Brain microvascular endothelial cell (primary cell): ENCODE data around the gene TMEM225B.

Experiments
- DNase-seq: peaks from one replicate; pipeline ENCODE4 v3.0.0-alpha.2; 2020
- H3K27ac ChIP-seq: fragments of 250-450 bp; sonication (Bioruptor Pico); 2 replicates; pipeline ENCODE4 v1.5.1; 2020; ENCODE audit warnings: mild to moderate bottlenecking, moderate library complexity
- H3K27me3 ChIP-seq: fragments of 250-450 bp; sonication (Bioruptor Pico); replicated peaks from 2 replicates; pipeline ENCODE4 v1.5.1; 2020; ENCODE audit warnings: mild to moderate bottlenecking
- H3K36me3 ChIP-seq: fragments of 250-450 bp; sonication (Bioruptor Pico); replicated peaks from 2 replicates; pipeline ENCODE4 v1.5.1; 2020; ENCODE audit warnings: mild to moderate bottlenecking
- H3K4me3 ChIP-seq: 2 replicates; pipeline ENCODE4 v1.5.1; 2011; ENCODE audit warnings: low read depth, mild to moderate bottlenecking, control low read depth, low read length, moderate library complexity
- CTCF ChIP-seq: IDR thresholded peaks from 2 replicates; pipeline ENCODE4 v1.5.1; 2011; ENCODE audit warnings: low read depth, mild to moderate bottlenecking, moderate library complexity, low read length, control low read depth, inconsistent platforms; ENCODE audit errors: missing control alignments
- in situ Hi-C: cut with HindIII; loops from 2 replicates; pipeline ENCODE4 v1.10.0; 2017; ENCODE audit warnings: low sequenced_read_pairs, low pct_ligation_motif_present

The TMEM225B gene

GRCh38 chr7:99623091-99623693, 25.1 kb downstream of the TMEM225B start:
- in situ Hi-C loops = no loop called here
- H3K27ac ChIP-seq = no peak overlapping the region
- H3K27me3 ChIP-seq = no peaks in the 10 kb centered on the region
- no peak for TF ChIP-seq CTCF
- no peak for DNase-seq
- peaks cover 74% of the 10 kb centered on the region for H3K36me3 ChIP-seq
- no peak overlapping the region for H3K4me3 ChIP-seq

- TF ChIP-seq CTCF = no peak
- H3K4me3 ChIP-seq = no peak overlapping the region
- no peaks in the 10 kb centered on the region for H3K27me3 ChIP-seq
- peaks cover 80% of the 10 kb centered on the region for H3K36me3 ChIP-seq
- no peak for DNase-seq
- H3K27ac ChIP-seq = no peak overlapping the region
- in situ Hi-C loops = no loop called here
Observed at GRCh38 chr7:99623702-99624447, 25.8 kb downstream of the TMEM225B start.

GRCh38 chr7:99624484-99624883, 26.4 kb downstream of the TMEM225B start:
- in situ Hi-C loops = no loop called here
- Histone ChIP-seq H3K36me3 (peaks cover 81% of the 10 kb centered on the region), H3K4me3 (no peak overlapping the region), H3K27me3 (no peaks in the 10 kb centered on the region), H3K27ac (no peak overlapping the region)
- DNase-seq = no peak
- no peak for TF ChIP-seq CTCF

- H3K4me3 ChIP-seq = no peak overlapping the region
- H3K36me3 ChIP-seq = peaks cover 80% of the 10 kb centered on the region
- no peak overlapping the region for H3K27ac ChIP-seq
- TF ChIP-seq CTCF = no peak
- no peak for DNase-seq
- H3K27me3 ChIP-seq = no peaks in the 10 kb centered on the region
- in situ Hi-C loops = no loop called here
Observed at GRCh38 chr7:99625321-99625720, 27.3 kb downstream of the TMEM225B start.

- in situ Hi-C loops = no loop called here
- H3K27ac ChIP-seq = no peak overlapping the region
- DNase-seq = no peak
- peaks cover 85% of the 10 kb centered on the region for H3K36me3 ChIP-seq
- H3K4me3 ChIP-seq = no peak overlapping the region
- TF ChIP-seq CTCF = peak; percentile 3
- no peaks in the 10 kb centered on the region for H3K27me3 ChIP-seq
Observed at GRCh38 chr7:99625961-99626360, 27.9 kb downstream of the TMEM225B start.

- in situ Hi-C loops = no loop called here
- no peak for DNase-seq
- no peak overlapping the region for H3K4me3 ChIP-seq
- no peak overlapping the region for H3K27ac ChIP-seq
- H3K27me3 ChIP-seq = no peaks in the 10 kb centered on the region
- TF ChIP-seq CTCF = no peak
- peaks cover 79% of the 10 kb centered on the region for H3K36me3 ChIP-seq
Observed at GRCh38 chr7:99626661-99627060, 28.6 kb downstream of the TMEM225B start.
